Adipose tissue (tissue), 3 donors: ENCODE data around the gene JPT1. TPM values are rescaled to one million over a fixed set of nuclear protein-coding genes. Genes with fewer than 3 reads are reported as not detected.

Experiments used
- H3K27ac ChIP-seq: one replicate; pipeline ENCODE4 v1.5.1; 2013; ENCODE audit warnings: low read depth, low read length
- WGBS, 3 donors: extraction: QIAGEN DNeasy Blood & Tissue Kit; methylation state at CpG; one replicate each; pipeline ENCODE4 v1.1.7; 2013; 5-methylcytosine and 5-hydroxymethylcytosine counted together
- polyA plus RNA-seq, 3 donors: library from polyadenylated mRNA; stranded (reverse); fragments of 200-250 nt; gene quantifications; one replicate each; pipeline ENCODE4 v1.2.3, GENCODE V29; 2013
- donor health status: healthy with polysubstance abuse.
- donor health status: Bipolar disorder and iron deficiency.
- donor health status: healthy.

JPT1 gene
- polyA plus RNA-seq, 3 donors: 23.9 to 63.1 (median 56.7) TPM

DNA sequence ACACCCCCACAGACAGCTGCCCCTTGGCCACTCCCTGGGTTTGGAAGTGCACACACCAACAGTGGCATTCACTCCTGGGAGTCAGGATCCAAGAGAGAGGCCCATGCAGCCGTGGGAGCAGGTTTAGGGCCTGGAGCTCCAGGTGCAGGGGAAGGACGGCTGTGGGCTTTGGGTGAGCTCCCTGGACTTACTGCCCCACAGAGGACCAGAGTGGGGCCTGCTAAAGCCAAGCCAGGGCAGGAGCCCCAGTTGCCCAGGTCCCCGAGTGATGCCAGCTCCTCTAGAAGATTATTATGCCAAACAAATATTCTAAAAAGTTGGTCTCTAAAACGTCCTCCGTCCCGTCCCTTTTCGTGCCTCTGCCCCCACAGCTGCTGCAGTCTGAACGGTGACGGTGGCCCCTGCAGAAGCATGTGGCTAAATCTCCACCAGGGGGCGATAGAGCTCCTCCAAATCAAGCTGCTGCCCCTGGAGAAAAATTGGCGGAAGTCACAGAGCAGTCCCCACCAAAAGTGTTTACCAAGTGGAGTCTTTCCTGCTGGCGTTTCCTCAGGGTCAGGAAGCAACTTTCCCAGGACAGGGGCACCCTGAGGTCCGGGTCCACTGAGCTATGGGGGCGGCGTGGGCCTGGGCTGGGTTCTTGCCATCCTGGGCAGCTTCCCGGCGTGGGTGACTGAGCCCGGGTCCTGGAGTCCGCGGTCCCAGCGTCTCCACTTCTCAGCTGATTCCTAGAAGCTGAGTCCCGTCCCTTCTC, 40.3 kb downstream of the JPT1 start:
- H3K27ac ChIP-seq: no peak overlapping the region
- 2 to 4% (median 2%) methylated on average over 22 of the region's 22 CpGs for WGBS, 3 donors

DNA sequence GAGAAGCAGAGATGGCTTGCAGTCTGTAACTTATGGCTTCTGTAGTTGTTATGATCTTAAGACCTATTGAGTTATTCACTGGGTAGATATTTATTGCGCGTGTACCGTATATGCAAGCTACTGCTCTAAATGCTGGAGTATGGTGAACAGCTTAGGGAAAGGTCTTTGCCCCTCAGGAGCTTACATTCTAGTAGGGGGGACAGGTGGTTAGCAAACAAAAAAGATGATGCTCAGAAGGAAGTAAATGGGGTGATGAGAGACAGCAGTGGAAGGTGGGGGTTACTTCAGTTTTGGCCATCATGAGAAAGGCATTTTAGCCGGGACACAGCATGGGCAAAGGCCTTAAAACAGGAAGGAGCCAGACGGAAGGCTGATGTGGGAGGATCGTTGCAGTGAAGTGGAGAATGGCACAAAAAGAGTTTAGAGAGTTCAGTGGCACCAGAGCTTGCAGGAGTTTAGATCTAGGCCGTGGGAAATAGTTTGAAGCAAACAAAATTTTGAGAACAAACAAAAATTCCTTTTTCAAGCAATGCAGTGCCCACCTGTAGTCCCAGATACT, 42.5 kb downstream of the JPT1 start:
- WGBS, 3 donors: 70 to 90% (median 83%) methylated on average over 7 of the region's 7 CpGs
- H3K27ac ChIP-seq: no peak overlapping the region

DNA sequence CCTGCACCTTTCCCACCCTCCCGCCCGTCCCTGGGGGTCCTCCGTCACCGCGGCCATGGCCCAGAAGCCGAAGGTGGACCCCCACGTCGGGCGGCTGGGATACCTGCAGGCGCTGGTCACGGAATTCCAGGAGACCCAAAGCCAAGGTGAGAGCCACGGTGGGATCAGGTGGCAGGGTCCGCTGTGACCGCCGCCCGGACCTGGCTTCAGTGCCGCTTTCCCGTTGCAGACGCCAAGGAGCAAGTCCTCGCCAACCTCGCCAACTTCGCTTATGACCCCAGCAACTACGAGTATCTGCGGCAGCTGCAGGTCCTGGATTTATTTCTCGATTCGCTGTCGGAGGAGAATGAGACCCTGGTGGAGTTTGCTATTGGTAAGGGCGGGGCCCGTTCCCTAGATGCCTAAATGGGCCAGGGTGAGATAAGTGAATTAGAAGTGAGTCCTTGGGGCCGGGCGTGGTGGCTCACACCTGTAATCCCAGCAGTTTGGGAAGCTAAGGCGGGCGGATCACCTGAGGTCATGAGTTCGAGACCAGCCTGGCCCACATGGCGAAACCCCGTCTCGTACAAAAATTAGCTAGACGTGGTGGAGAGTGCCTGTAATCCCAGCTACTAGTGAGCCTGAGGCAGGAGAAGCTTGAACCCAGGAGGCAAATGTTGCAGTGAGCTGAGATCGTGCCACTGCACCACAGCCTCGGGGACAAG, 43.9 kb downstream of the JPT1 start:
- no peak overlapping the region for H3K27ac ChIP-seq
- 19 to 24% (median 21%) methylated on average over 35 to 40 of the region's 40 CpGs for WGBS, 3 donors

DNA sequence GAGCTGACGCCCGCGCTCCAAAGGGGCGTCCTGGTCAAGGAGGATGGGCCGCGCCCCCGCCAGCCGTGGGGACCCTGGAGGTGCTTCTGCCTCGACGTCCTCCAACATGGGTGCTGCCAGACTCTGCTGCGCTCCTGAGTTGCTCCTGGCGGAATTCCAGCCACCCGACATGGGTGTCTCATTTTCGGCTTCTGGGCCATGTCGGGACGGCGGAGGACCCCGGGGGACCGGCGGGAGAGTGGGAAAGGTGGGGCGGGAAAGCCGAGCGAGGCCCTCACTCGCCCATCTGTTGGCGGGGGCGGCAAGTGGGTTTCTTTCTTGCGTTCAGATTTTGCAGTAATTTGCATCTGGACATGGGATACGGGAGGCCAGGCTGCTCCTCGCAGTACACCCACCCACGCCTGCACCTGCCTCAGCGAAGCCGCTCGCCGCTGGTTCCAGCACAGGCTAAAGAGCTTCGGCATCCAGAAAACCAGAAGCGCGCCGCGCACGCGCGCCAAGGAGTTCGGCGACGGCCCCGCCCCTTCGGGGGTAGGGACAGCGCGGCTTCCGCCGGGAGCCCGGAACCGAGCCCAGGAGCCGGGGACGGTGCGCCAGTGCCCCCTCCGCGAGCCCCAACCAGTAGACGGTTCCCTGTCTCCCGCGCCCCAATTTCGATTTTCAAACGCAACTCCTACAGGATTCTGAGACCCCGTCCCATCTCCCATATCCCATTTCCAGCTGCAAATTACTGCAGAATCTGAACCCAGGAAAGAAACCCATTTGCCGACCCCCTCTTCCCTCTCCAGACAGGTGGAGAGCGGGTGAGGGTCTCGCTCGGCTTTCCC, 44.7 kb downstream of the JPT1 start, which contains the start of gene ARMC7:
Gene ARMC7 (plus strand): TSS at position 563 of the 827 bp plus-strand sequence. CDS start 320 bp downstream, outside the sequence.
- no peak within 1 kb of the TSS for H3K27ac ChIP-seq
- WGBS, 3 donors: 0% methylated on average over 60 to 68 of the region's 68 CpGs

DNA sequence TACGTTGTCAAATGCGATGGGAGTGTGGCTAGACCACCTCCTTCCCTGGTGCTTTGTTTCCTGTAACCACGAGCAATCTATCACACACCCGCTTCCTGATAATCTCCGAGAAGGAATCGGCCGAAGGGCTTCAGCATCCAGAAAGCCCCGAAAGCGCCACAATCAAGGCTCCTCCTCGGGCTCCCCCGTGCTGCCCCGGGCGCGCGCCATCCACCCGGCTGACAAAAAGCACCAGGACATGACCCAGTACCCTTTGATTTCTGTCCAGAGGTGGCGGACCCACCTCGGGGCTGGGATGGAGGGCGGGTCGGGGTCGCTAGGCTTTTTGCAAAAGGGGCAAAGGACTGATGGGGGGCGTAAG, 45.3 kb downstream of the JPT1 start:
- H3K27ac ChIP-seq: no peak overlapping the region
- 6 to 24% (median 7%) methylated on average over 22 of the region's 22 CpGs for WGBS, 3 donors

DNA sequence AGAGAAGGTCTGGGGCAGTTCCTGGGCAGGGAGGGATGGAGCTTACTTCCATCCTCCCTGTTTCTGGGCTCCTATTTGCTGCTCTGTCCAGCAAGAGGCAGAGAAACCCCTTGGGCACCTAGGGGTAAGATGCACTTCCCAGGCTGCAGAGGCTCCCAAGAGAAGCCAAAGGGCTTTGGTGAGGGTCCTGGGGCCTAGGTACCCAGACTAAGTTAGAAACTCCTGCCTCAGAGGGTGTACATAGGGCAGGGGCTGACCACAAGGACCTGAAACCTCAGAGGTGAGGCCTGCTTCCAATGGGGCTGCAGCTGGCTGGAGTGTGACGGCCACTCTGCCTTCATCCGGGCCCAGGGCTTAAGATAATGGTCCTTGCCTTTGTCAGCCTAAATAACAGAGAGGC, 46.1 kb downstream of the JPT1 start:
- 81 to 89% (median 86%) methylated on average over 2 of the region's 2 CpGs for WGBS, 3 donors

DNA sequence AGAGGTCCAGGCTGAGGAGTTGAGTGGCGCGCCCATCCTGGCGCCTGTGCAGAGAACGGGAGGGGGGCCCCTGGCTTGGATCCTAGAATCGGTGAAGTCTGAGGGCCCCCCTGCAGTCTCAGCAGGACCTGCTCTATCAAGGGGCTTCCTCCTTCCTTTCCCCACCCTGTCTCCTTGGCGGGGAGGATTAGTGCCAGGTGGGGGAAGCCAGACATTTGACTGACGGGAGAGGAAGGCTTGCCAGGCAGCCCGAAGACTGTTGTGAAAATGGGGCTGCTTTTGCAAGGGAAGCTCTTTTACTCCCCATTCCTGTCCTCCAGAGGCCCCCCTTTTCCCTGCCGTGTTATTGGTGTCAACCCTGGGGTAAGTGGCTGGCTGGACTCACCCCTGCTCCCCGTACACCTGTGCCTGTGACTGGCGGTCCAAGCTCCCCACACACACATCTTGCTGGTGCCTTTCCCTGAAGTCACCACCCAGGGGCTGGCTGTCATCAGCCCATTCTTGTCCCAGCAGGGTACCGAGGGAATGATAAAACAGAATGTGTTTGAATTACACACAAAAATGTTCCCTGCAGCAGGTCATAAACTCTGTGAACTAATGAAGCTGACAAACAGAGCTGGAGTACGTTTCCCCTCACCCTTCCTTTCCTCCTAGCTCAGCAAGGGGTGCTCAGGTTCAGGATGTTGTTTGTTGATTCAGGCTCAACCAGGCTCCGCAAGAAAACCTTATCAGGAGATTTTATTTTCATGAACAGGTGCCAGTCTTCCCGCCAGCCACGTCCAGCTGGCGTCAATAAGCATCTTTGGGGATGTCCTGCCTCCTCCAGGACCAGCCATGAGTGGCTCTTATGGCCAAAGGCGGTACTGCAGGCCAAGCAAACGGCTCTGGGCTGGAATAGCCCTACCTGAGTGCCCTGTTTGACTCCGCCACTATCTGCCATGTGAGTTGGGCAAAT, 48.9 kb downstream of the JPT1 start:
- 49 to 67% (median 63%) methylated on average over 18 to 20 of the region's 20 CpGs for WGBS, 3 donors
- no peak overlapping the region for H3K27ac ChIP-seq

More for the DNA sequence above, 46.1 kb downstream of the JPT1 start:
- no peak overlapping the region for H3K27ac ChIP-seq

DNA sequence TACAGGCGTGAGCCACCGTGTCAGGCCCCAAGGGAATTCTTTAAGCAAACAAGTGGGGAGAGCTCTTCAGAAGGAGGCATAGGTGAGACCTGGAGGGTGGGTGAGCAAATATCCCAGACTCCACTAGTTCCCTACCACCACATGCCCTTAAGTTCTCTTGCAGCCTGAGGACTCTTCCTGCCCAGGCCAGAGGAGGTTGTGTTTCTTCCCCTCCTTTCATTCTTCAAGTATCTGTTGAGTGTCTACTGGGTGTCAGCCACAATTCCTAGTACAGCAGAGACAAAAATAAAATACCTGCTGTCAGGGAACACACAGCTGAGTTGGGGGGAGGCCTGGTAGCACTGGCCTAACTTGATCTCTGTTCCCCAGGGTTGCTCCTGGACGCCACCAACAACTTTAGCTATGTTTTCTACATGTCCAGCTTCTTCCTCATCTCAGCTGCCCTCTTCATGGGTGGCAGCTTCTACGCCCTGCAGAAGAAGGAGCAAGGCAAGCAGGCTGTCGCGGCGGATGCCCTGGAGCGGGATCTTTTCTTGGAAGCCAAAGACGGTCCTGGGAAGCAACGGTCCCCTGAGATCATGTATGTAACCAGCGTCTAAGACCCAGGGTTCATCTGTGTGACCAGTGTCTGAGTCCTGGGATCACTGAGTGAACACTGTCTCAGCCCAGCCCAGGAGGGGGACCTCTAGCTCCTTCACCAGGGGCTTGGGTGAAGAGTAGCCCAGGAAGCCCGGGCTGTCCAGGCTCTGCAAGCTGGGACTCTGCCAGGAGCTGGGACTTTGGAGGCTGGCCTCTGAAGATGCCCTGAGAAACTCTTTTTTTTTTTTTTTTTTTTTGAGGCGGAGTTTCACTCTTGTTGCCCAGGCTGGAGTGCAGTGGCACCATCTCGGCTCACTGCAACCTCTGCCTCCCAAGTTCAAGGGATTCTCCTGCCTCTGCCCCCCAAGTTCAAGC, 50.4 kb downstream of the JPT1 start:
- H3K27ac ChIP-seq: no peak overlapping the region
- 79 to 89% (median 88%) methylated on average over 13 to 14 of the region's 14 CpGs for WGBS, 3 donors

DNA sequence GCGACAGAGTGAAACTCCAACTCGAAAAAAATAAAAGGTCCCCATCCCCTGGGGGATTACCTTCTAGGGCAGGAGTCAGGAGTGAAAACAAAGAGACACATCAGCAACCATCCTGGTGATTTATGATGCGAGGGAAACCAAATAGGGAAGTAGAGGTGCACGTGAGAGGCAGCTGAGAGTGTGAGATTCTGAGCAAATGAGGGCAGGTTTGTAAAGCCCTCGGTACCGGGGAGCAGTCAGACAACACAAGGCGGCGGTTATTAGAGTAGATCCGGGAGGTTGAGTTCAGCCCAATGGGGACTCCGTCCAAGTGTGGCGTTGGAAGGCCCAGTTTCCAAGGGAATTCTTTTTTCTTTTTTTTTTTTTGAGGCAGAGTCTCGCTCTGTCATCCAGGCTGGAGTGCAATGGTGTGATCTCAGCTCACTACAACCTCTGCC, 51.9 kb downstream of the JPT1 start:
- no peak overlapping the region for H3K27ac ChIP-seq

DNA sequence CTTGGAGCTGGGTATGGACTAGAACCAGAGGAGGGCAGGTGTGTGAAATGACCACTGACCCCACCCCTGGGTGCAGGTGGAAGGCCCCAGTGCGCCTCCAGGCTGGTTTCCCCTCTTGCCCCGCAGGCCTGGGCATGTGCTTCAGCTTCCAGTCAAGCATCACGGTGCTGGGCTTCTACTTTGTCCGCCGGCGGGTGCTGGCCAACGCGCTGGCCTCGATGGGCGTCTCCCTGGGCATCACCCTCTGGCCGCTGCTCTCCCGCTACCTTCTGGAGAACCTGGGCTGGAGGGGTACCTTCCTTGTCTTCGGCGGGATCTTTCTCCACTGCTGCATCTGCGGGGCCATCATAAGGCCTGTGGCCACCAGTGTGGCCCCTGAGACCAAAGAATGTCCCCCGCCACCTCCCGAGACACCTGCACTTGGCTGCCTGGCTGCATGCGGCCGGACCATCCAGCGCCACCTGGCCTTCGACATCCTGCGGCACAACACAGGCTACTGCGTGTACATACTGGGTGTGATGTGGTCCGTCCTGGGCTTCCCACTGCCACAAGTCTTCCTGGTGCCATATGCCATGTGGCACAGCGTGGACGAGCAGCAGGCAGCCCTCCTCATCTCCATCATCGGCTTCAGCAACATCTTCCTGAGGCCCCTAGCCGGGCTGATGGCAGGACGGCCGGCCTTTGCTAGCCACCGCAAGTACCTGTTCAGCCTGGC, 54.3 kb downstream of the JPT1 start:
- 95 to 98% (median 96%) methylated on average over 31 of the region's 31 CpGs for WGBS, 3 donors
- H3K27ac ChIP-seq: no peak overlapping the region

More for the DNA sequence above, 51.9 kb downstream of the JPT1 start:
- WGBS, 3 donors: 41 to 71% (median 45%) methylated on average over 11 to 12 of the region's 12 CpGs

DNA sequence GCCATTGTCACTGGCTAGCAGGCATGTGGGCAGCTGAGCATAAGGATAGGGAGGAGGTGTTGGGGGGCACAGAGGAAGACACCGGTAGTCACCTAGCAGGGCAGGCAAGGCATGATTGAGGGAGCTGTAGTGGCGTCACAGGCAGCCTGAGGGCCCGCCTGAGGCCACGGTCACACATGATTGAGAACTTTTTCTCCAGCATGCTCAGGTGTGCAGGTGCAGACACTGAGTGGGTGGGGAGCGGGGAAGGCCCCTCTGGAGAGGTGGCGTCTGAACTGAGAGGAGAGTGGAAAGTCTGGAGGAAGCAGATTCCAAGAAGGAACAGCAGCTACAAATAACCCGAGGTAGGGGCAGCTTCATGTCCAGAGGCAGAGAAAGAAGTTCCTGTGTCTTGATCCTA, 55.5 kb downstream of the JPT1 start:
- WGBS, 3 donors: 92 to 97% (median 96%) methylated on average over 7 of the region's 7 CpGs
- H3K27ac ChIP-seq: no peak overlapping the region

DNA sequence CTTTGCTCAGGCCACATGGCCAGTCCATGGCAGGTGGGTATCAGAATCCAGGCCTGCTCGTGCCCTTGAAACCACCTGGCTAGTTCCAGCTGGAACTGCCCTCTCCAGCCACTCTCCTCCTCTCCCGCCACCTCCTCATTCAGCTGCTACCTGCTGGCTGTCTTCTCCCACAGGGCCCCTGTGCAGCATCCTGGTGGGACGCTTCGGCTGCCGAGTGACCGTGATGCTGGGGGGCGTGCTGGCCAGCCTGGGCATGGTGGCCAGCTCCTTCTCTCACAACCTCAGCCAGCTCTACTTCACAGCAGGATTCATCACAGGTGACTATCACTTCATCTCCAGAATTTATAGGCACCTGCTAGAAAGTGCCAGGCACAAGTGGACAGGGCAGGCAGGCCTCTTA, 56.4 kb downstream of the JPT1 start:
- no peak overlapping the region for H3K27ac ChIP-seq
- WGBS, 3 donors: 52 to 98% (median 97%) methylated on average over 7 of the region's 7 CpGs

DNA sequence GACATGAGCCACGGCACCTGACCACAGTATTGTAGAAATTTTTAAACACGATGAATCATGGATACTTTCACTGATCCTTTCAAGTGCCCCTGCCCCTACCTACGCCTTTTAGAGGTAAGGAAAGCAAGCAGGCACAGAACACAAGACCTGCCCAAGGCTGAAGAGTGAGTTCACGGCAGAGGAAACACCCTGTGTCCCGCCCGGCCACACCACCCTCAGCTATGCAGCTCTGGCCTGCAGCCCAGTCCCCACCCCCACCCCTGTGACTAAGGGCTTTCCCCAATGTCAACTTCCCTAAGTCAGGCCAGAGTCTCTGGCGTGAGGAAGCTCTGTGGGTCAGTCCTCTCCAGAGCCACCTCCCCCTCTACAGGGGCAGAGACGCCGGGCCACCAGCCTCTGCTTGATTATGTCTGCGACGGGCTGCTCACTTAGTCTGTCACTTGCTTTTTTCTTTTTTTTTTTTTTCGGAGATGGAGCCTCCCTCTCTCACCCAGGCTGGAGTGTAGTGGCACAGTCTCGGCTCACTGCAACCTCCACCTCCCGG, 58.2 kb downstream of the JPT1 start:
- WGBS, 3 donors: 25 to 37% (median 30%) methylated on average over 14 of the region's 14 CpGs
- no peak overlapping the region for H3K27ac ChIP-seq

DNA sequence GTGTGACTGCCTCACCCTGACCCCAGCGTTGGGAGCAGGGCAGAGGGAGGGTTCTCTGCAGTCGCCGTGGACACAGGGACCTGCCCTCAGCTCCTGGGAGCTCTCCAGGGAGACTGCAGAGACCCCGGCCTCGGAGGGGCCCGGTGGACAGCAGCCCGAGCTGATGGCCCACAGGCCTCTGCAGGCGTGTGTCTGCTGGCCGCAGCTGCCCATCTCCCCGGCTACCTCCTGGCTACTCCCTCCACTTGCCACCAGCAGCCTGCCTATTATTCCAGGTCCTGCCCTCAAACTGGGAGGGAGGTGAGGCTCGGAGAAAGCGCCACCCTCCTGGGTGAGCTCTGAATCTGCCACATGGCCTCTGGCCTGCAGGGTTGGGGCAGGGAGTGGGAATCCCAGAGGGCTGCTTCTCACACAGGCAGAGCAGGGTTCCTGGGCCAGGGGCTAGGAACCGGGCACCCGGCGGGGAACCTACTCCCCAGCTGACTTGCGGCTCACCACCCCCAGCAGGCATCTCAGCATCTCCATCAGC, 59.4 kb downstream of the JPT1 start:
- 72 to 79% (median 73%) methylated on average over 15 to 16 of the region's 16 CpGs for WGBS, 3 donors
- no peak overlapping the region for H3K27ac ChIP-seq

DNA sequence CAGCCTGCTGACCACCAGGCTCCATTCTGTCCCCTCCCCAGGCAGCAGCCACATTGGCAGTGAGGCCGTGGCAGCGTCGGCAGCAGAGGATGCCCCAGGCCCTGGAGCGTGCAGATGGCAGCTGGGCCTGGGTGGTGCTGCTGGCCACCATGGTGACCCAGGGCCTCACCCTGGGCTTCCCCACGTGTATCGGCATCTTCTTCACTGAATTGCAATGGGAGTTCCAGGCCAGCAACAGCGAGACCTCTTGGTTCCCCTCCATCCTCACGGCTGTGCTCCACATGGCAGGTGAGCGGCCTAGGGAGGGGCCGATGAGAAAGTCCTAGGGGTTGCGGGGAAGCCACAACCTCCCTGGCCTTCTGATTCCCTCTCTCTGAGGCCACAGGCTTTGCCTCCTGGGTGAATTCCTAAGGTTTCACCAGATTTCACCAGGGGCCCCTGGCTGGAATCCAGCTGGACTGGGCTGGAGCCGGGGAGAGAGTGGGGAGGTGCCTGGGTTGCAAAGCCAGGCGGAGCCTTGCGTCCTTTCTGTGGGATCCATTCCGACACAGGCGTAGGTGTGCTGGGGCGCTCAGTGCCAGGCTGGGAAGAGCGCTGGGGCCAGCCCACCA, 60.7 kb downstream of the JPT1 start:
- 86 to 90% (median 87%) methylated on average over 18 of the region's 18 CpGs for WGBS, 3 donors
- no peak overlapping the region for H3K27ac ChIP-seq
